ENCODE data around the gene NECTIN4.

Gene NECTIN4

DNA sequence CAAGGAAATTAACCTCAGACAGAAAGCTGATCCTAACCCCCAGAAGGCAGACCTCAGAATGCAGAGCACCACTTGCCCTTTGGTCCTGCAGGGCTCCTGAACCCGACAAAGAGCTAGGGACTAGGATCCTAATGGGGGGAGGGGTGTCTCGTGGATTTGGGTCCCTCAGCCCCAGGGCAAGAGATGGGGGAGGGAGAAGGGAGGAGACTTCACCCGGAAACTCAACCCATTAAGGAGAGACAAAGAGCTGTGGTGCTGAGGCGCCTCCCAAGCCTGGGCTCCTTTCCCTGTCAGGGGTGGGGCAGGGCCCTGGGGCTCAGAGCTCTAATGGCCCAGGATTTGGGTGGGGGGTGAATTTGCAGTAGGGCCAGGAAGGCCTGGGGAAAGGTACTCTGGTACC, 2.9 kb downstream of the NECTIN4 start:
- no peak overlapping the region for H3K4me3 ChIP-seq (ENCODE audit: low read length)
- H3K27ac ChIP-seq (ENCODE audit: low read depth, low read length): no peak overlapping the region
- H4K20me1 ChIP-seq (ENCODE audit: control insufficient read depth, insufficient read depth, low read depth, low read length): no peaks in the 10 kb centered on the region
- TF ChIP-seq, protein P1, sequence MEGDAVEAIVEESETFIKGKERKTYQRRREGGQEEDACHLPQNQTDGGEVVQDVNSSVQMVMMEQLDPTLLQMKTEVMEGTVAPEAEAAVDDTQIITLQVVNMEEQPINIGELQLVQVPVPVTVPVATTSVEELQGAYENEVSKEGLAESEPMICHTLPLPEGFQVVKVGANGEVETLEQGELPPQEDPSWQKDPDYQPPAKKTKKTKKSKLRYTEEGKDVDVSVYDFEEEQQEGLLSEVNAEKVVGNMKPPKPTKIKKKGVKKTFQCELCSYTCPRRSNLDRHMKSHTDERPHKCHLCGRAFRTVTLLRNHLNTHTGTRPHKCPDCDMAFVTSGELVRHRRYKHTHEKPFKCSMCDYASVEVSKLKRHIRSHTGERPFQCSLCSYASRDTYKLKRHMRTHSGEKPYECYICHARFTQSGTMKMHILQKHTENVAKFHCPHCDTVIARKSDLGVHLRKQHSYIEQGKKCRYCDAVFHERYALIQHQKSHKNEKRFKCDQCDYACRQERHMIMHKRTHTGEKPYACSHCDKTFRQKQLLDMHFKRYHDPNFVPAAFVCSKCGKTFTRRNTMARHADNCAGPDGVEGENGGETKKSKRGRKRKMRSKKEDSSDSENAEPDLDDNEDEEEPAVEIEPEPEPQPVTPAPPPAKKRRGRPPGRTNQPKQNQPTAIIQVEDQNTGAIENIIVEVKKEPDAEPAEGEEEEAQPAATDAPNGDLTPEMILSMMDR (IDR thresholded peaks at IDR 0.05; ENCODE audit: low read depth, low read length, poor library complexity, severe bottlenecking): no peak
- TF ChIP-seq EZH2phosphoT487 (IDR thresholded peaks at IDR 0.05; ENCODE audit: borderline replicate concordance, low read length): no peak
- H3K36me3 ChIP-seq (ENCODE audit: control insufficient read depth, low read length): no peaks in the 10 kb centered on the region
- no peak overlapping the region for H3K4me2 ChIP-seq (ENCODE audit: low read length)
- H3K27me3 ChIP-seq (ENCODE audit: control insufficient read depth, low read length): no peaks in the 10 kb centered on the region
- H3K4me1 ChIP-seq (ENCODE audit: control insufficient read depth, low read length): no peaks in the 10 kb centered on the region
- H3F3A ChIP-seq (ENCODE audit: control insufficient read depth, insufficient read depth): no peaks in the 10 kb centered on the region
- H3K79me2 ChIP-seq (ENCODE audit: control insufficient read depth, low read length): no peaks in the 10 kb centered on the region
- no peaks in the 10 kb centered on the region for H3K9me3 ChIP-seq (ENCODE audit: control insufficient read depth, insufficient read depth, low read length)
- H3K9me2 ChIP-seq (replicated peaks; ENCODE audit: control insufficient read depth, low read length): no peaks in the 10 kb centered on the region

DNA sequence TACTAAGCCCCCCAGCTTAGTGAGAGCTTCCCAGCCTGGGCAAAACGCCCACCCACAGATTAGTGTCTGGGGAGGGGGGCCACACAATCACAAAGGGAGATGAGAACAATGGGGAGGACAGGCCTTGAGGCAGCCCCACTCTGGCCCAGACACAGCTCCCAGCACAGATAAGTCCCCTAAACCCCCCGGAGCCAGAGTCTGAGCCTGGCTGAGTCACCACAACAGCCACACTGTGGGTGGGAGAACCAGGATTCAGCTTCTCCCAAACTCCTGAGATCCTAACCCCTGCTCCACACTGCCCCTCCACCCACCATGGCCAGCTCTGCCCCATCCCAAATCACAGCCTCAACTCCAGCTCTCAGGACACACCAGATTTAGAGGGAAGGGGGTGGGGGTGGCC, 4.2 kb downstream of the NECTIN4 start:
- H3K27me3 ChIP-seq (ENCODE audit: control insufficient read depth, low read length): no peaks in the 10 kb centered on the region; the same call in 1 of the 2 replicates
- no peaks in the 10 kb centered on the region for H3K9me2 ChIP-seq (replicated peaks; ENCODE audit: control insufficient read depth, low read length)
- no peaks in the 10 kb centered on the region for H4K20me1 ChIP-seq (ENCODE audit: control insufficient read depth, insufficient read depth, low read depth, low read length)
- H3K27ac ChIP-seq (ENCODE audit: low read depth, low read length): no peak overlapping the region
- no peaks in the 10 kb centered on the region for H3K9me3 ChIP-seq (ENCODE audit: control insufficient read depth, insufficient read depth, low read length)
- H3K79me2 ChIP-seq (ENCODE audit: control insufficient read depth, low read length): no peaks in the 10 kb centered on the region
- H3K4me3 ChIP-seq (ENCODE audit: low read length): no peak overlapping the region
- H3K4me2 ChIP-seq (ENCODE audit: low read length): no peak overlapping the region
- H3K4me1 ChIP-seq (ENCODE audit: control insufficient read depth, low read length): no peaks in the 10 kb centered on the region
- no peaks in the 10 kb centered on the region for H3F3A ChIP-seq (ENCODE audit: control insufficient read depth, insufficient read depth)
- no peaks in the 10 kb centered on the region for H3K36me3 ChIP-seq (ENCODE audit: control insufficient read depth, low read length)
- TF ChIP-seq, protein P1 (IDR thresholded peaks at IDR 0.05; ENCODE audit: low read depth, low read length, poor library complexity, severe bottlenecking): no peak
- no peak for TF ChIP-seq EZH2phosphoT487 (IDR thresholded peaks at IDR 0.05; ENCODE audit: borderline replicate concordance, low read length)

DNA sequence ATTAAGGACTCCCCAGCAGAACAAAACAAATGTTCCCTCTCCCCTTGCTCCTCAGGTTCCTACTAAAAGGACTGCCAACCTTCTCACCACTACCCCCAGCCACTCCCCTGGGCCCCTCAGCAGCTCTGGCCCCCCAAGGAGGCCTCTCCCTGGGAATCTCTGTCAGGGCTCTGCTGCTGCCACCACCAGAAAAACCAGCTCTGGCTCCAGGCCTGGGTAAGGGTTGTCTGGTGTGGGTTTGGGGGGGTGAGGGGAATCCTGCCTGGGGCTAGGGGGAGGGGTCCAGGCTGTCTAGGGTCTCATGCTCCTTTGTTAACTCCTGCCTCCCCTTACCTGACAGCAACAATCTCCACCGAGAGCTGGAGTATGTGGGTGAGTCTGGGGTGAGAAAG, 4.8 kb downstream of the NECTIN4 start:
- H3K9me2 ChIP-seq (replicated peaks; ENCODE audit: control insufficient read depth, low read length): no peaks in the 10 kb centered on the region
- no peaks in the 10 kb centered on the region for H3K9me3 ChIP-seq (ENCODE audit: control insufficient read depth, insufficient read depth, low read length)
- H3K4me2 ChIP-seq (ENCODE audit: low read length): no peak overlapping the region
- H3K79me2 ChIP-seq (ENCODE audit: control insufficient read depth, low read length): no peaks in the 10 kb centered on the region
- H3K4me1 ChIP-seq (ENCODE audit: control insufficient read depth, low read length): no peaks in the 10 kb centered on the region
- no peaks in the 10 kb centered on the region for H4K20me1 ChIP-seq (ENCODE audit: control insufficient read depth, insufficient read depth, low read depth, low read length)
- no peaks in the 10 kb centered on the region; the same call in 1 of the 2 replicates for H3K27me3 ChIP-seq (ENCODE audit: control insufficient read depth, low read length)
- no peak overlapping the region for H3K4me3 ChIP-seq (ENCODE audit: low read length)
- no peak overlapping the region for H3K27ac ChIP-seq (ENCODE audit: low read depth, low read length)
- no peaks in the 10 kb centered on the region for H3K36me3 ChIP-seq (ENCODE audit: control insufficient read depth, low read length)
- TF ChIP-seq EZH2phosphoT487 (IDR thresholded peaks at IDR 0.05; ENCODE audit: borderline replicate concordance, low read length): no peak
- TF ChIP-seq, protein P1 (IDR thresholded peaks at IDR 0.05; ENCODE audit: low read depth, low read length, poor library complexity, severe bottlenecking): no peak
- H3F3A ChIP-seq (ENCODE audit: control insufficient read depth, insufficient read depth): no peaks in the 10 kb centered on the region

Data from DOHH2 (cell line).